ENCODE data around the gene TMA7B. TPM values are rescaled to one million over a fixed set of nuclear protein-coding genes. Genes with fewer than 3 reads are reported as not detected.

TMA7B gene
- total RNA-seq, 4 donors from 2014 or later = not detected

GRCh38 chr22:39980596-39980995 lies 20.4 kb downstream of the TMA7B start:
- DNase-seq (ENCODE audit: low spot score) (no peak), ATAC-seq (ENCODE audit: low FRiP score) (no peak)
- TF ChIP-seq CTCF (IDR thresholded peaks at IDR 0.05) = no peak

GRCh38 chr22:39983346-39983745 lies 23.1 kb downstream of the TMA7B start:
- no peak for TF ChIP-seq CTCF (IDR thresholded peaks at IDR 0.05)
- DNase-seq (ENCODE audit: low spot score) (no peak), ATAC-seq (ENCODE audit: low FRiP score) (no peak)

GRCh38 chr22:39984006-39984405 lies 23.8 kb downstream of the TMA7B start:
- no peak for ATAC-seq (ENCODE audit: low FRiP score)
- no peak for TF ChIP-seq CTCF (IDR thresholded peaks at IDR 0.05)
- DNase-seq (ENCODE audit: low spot score) = no peak

- no peak for TF ChIP-seq CTCF (IDR thresholded peaks at IDR 0.05)
- ATAC-seq (ENCODE audit: low FRiP score) (no peak), DNase-seq (ENCODE audit: low spot score) (no peak)
Observed at GRCh38 chr22:39984746-39985145, 24.5 kb downstream of the TMA7B start.

GRCh38 chr22:39985383-39986035 lies 25.3 kb downstream of the TMA7B start:
- no peak for TF ChIP-seq CTCF (IDR thresholded peaks at IDR 0.05)
- ATAC-seq (ENCODE audit: low FRiP score) (no peak), DNase-seq (ENCODE audit: low spot score) (no peak)

GRCh38 chr22:39988386-39989114 lies 28.4 kb downstream of the TMA7B start:
- no peak for TF ChIP-seq CTCF (IDR thresholded peaks at IDR 0.05)
- DNase-seq (ENCODE audit: low spot score) = no peak
- no peak for ATAC-seq (ENCODE audit: low FRiP score)

- no peak for TF ChIP-seq CTCF (IDR thresholded peaks at IDR 0.05)
- DNase-seq (ENCODE audit: low spot score) (no peak), ATAC-seq (ENCODE audit: low FRiP score) (no peak)
Observed at GRCh38 chr22:39989633-39990032, 29.4 kb downstream of the TMA7B start.
